ENCODE measurements around the gene ANXA5. TPM values are rescaled to one million over a fixed set of nuclear protein-coding genes. Genes with fewer than 3 reads are reported as not detected.

Gene ANXA5
- total RNA-seq, 2 donors from 2014 or later = 243 to 278 TPM

DNA sequence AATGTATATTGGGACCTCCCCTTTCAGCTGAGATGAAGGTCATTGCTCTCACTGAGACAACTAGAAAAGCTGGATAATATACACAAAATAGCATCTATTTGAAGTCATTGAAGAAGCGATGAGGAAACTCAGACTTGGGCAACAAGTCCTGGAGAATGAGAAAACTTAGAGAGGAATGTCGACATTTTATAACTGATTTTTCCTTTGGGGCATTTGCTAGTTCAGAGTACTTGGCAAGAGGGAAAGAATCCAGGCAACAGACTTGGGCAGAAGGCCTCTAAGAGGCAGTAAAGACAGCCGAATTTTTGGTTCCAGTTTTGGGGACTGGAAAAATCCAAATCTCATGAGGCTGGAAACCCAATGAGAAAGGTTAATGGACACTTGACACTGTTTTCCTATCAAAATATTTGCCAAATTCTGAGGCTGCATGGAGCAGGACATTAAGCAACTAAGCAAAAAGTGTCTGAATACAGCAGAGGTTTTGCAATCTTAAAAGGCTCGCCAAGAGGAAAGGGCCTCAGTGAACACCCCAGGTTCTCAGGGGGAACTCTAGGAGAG is 21.0 kb upstream of the ANXA5 start:
- intact Hi-C loops (cut with DNase I) = no loop called here
- DNase-seq = no peak

DNA sequence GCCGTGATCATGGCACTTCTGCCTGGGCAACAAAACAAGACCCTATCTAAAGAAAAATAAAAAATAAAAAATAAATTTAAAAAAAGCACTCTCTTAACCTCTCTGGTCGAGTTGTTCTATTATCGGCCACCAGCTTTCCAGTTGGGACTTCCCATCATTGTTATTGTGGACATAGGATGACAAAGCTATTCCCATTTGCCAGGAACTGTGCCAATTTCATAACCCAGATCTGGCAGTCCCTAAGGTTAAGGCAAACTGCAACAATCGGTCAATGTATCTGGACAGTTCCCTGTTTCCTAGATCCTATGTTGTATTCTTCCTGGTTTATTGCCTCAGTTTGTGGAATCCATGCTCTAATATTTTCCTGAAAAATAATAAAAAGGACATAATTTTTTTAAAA is 17.8 kb upstream of the ANXA5 start:
- intact Hi-C loops (cut with DNase I) = no loop called here

More for the DNA sequence above, 21.0 kb upstream of the ANXA5 start:
- ATAC-seq = peak; percentile 59 to 92

GRCh38 chr4:121712783-121713182 is 16.0 kb upstream of the ANXA5 start:
- intact Hi-C loops (cut with DNase I) = no loop called here
- DNase-seq = no peak
- ATAC-seq = no peak

More for the DNA sequence above, 17.8 kb upstream of the ANXA5 start:
- DNase-seq (no peak), ATAC-seq (no peak)

- DNase-seq (no peak), ATAC-seq (peak in 1 of 2 donors; percentile 67)
- intact Hi-C loops (cut with DNase I) = no loop called here
Measured at GRCh38 chr4:121712001-121712651, 15.3 kb upstream of the ANXA5 start.

DNA sequence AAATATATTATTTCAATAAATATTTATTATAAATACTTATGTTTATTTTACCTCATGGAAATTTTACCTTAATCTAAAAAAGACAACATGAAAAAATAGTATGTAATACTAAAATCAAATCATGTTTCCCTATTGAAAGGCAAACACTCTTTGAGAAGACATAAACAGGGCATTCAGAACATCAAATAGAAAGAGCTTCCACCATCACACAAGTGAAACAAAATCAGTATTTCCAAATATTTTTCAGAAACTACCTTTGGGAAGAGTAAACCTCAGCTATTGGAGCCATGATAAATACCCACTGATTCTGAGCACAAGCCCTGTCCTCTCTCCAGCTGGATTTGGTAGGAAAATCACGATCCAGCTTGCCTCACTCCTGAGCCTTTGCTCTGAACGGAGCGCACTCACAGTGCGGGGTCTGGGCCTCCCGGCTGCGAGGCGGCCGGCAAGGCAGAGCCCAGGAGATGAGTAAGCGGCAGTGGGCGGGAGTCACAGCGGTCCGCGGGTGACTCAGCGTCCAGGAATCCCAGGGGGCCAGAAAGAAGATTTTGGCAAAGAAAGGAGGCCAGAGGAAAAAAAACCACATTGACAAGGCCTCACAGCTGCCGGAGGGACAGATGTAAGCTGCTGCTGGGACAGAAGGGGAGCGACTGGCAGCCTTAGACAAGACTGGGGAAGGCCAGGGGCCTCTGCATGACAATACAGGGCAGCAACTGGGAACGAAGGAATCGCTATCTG is 14.7 kb upstream of the ANXA5 start:
- ATAC-seq = peak; percentile 99 to 100
- intact Hi-C loops (cut with DNase I) = no loop called here
- DNase-seq = peak; percentile 95

- DNase-seq = no peak
- ATAC-seq = no peak
- intact Hi-C loops (cut with DNase I) = no loop called here
Measured at GRCh38 chr4:121709766-121710405, 13.1 kb upstream of the ANXA5 start.

DNA sequence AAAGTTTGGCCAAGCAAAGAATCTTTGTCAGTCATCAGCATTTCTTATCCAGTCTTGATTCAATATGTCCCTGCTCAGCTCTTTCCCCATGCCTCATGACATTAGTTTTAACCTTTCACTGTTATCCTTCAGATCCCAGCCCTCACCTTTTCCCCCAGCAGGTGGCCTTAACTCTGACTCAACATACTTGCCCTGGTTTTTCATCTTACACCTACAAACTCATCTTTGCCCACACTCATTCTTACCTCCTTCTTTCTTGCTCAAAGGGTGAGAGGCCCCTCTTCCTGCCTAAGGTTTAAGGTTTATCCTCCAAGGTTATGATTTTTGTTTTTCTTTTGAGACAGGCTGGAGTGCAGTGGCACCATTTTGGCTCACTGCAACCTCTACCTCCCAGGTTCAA is 10.6 kb upstream of the ANXA5 start:
- intact Hi-C loops (cut with DNase I) = no loop called here
- no peak for ATAC-seq
- DNase-seq = no peak

DNA sequence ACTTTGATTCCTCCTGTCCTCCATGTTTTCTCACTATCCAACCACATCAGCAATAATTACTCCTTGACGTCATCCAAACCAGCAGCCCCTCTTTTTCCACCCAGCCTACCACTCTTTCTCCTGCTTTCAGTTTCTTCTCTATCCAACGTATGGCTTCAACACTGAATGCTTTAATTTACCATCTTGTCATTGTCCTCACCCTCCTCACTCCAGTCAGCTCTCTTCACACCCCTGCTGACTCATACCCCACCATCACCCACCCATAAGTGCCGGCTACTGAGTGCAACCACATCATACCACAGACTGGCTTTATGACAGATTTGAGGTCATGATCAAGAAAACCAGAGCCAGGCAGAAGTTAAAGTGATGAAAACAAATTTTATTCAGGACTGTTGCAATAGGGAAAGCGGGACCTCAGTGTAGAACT is 9.8 kb upstream of the ANXA5 start:
- intact Hi-C loops (cut with DNase I) = no loop called here
- no peak for DNase-seq
- no peak for ATAC-seq

DNA sequence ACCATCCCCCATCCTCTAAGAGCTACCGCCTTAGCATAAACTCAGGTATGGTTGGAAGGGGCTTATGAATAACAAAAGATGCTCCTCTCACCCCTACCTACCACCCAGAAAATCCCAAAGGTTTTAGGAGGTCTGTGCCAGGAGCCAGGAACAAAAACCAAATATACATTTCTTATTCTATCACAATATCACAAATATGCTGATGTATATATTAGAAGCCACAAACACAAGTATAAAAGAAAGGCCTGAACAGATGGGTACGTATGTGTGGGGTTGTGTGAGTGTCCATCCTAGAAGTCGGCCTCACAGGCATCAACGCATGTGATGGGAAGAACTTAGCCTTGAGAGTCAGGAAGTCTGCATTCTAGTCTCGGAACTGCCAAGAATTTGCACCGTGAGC is 8.7 kb upstream of the ANXA5 start:
- DNase-seq (no peak), ATAC-seq (no peak)
- intact Hi-C loops (cut with DNase I) = no loop called here

DNA sequence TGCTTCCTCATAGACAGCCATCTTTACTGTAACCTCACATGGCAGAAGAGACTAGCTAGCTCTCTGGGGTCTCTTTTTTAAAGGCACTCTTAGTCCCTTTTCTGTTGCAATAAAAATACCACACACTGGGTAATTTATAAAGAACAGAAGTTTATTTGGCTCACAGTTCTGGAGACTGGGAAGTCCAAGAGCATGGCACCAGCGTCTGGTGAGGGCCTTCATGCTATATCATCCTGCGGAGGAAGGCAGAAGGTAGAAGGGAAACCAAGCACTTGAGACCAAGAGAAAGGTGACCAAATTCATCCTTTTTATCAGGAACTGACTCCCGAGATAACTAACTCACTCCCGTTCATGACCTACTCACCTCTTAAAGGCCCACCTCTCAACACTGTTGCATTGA is 5.4 kb upstream of the ANXA5 start:
- intact Hi-C loops (cut with DNase I) = no loop called here
- DNase-seq (no peak), ATAC-seq (no peak)

GRCh38 chr4:121701263-121701662 is 4.5 kb upstream of the ANXA5 start:
- DNase-seq (no peak), ATAC-seq (no peak)
- intact Hi-C loops (cut with DNase I) = no loop called here

GRCh38 chr4:121698236-121698671 is 1.5 kb upstream of the ANXA5 start:
- peak; percentile 56 for DNase-seq
- ATAC-seq = no peak
- intact Hi-C loops (cut with DNase I) = loop anchor here in 1 of 2 donors (5.0 kb wide), 1 partner anchor 104 kb away; the partner anchor contains the start of gene EXOSC9

DNA sequence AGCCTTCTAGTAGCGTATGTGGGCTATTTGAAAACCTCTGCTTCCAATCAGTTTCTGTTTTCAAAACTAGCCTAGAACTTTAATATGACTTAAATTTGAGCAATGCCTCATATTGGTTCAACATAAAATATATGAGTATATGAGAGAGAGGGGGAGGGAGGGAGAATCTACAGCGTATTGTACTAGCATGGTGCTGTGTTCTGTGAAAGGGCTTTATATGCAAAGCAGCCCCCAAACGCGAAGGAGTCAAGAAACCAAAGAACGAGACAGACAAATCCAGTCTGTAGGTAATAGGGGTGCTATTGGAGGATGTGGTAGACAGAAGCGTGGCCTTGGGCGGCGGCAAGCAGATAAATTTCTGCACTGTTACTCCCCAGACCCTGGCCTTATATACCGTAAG is 784 bp upstream of the ANXA5 start:
- ATAC-seq (no peak), DNase-seq (no peak)
- intact Hi-C loops (cut with DNase I) = loop anchor here in 1 of 2 donors (5.0 kb wide), 1 partner anchor 105 kb away; the partner anchor contains the start of gene EXOSC9

GRCh38 chr4:121696170-121696580 is 605 bp downstream of the ANXA5 start:
- intact Hi-C loops (cut with DNase I) = loop anchor here in 1 of 2 donors (5.0 kb wide), 1 partner anchor 106 kb away; the partner anchor contains the start of gene EXOSC9
- DNase-seq (peak; percentile 86), ATAC-seq (peak; percentile 66 to 77)

DNA sequence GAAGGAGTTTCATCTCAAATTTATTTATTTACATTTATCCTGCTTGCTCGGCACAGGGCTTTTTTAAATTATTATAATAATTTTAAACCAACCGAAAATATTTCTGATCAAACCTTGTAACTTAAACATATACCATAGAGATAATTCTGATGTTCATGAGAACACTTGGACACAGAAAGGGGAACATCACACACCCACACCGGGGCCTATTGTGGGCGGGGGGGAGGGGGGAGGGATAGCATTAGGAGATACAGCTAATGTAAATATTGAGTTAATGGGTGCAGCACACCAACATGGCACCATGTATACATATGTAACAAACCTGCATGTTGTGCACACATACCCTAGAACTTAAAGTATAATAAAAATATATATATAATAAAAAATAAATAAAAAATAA is 2.9 kb downstream of the ANXA5 start:
- intact Hi-C loops (cut with DNase I) = no loop called here
- ATAC-seq (no peak), DNase-seq (no peak)

DNA sequence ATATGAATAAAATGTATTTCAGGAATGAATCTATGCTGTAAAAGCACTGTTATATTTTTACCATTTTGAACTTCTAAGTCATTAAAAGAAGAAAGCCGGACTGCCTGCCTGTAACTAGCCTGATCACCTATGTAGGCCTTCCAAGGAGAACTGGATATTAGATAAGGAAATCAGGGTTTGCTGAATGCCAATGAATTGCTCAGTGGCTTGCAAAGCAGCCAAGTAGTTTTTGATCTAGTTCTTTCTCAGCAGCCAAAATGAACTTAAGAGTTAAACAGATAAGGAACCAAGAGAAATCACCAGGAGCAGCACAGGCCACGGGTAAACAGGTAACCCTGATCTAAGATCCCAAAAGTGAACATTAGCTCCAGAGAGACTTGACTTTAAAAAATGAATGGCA is 3.3 kb downstream of the ANXA5 start:
- DNase-seq (no peak), ATAC-seq (no peak)
- intact Hi-C loops (cut with DNase I) = no loop called here

DNA sequence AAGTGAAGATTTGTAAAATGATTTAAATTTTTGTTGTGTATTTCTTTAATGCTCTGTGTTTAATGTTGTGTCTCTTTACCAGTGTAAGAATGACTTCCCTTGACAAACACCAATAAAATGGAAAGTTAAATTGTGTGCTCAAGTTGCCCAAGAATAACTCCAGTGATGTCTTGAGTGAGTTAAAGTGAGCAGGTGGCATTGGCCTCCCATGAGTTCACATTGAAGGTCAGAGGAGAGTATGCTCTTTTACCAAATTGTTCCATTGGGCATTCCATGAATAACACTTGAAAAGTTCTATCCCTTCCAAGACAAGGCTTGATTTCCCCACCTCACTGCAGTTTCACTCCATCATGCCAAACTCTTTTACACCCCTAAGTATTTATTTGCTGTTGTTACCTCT is 4.5 kb downstream of the ANXA5 start:
- DNase-seq = no peak
- no peak for ATAC-seq
- intact Hi-C loops (cut with DNase I) = no loop called here

- intact Hi-C loops (cut with DNase I) = no loop called here
- peak in 1 of 2 donors; percentile 19 for ATAC-seq
- no peak for DNase-seq
Measured at GRCh38 chr4:121690001-121690400, 6.8 kb downstream of the ANXA5 start.

- intact Hi-C loops (cut with DNase I) = no loop called here
- DNase-seq (no peak), ATAC-seq (peak in 1 of 2 donors; percentile 25)
Measured at GRCh38 chr4:121688701-121689100, 8.1 kb downstream of the ANXA5 start.

DNA sequence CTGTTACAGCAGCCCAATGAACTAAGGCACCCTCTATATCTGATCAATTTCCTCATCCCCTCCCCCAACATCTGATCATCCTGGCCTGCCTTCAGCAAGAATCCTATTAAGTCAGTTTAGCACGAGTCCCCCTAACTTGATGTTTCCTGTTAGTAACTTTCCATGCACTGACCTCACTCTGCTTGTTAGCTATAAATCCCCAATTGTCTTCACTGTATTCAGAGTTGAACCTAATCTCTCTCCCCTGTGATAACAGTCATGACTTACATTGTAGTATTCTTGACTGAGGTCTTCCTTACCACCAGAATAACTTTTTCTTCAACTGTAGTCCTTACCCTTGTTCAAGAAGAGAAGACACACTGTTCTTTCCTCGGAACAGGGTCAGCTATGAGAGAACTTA is 8.5 kb downstream of the ANXA5 start:
- DNase-seq (no peak), ATAC-seq (no peak)
- intact Hi-C loops (cut with DNase I) = no loop called here

All from left cardiac atrium (tissue), 4 donors.